GM06990 (cell line): Measurements from ENCODE around the gene MAPRE2.

Experiments
- DNase-seq: peaks from one replicate; pipeline ENCODE4 v3.0.0-alpha.2; 2011; ENCODE audit not compliant: insufficient read length; ENCODE audit errors: extremely low read depth
- H3K27me3 ChIP-seq: replicated peaks from 2 replicates; pipeline ENCODE4 v1.6.0; 2011; ENCODE audit warnings: low read length; ENCODE audit not compliant: control insufficient read depth, insufficient read depth
- H3K36me3 ChIP-seq: 2 replicates; pipeline ENCODE4 v1.5.1; 2011; ENCODE audit warnings: low read length; ENCODE audit not compliant: control insufficient read depth, insufficient read depth
- H3K4me3 ChIP-seq: replicated peaks from 2 replicates; pipeline ENCODE4 v1.5.1; 2011; ENCODE audit warnings: low read depth, mild to moderate bottlenecking, control low read depth, low read length
- CTCF ChIP-seq: IDR thresholded peaks from 2 replicates; pipeline ENCODE4 v1.5.1; 2011; ENCODE audit warnings: low read length, control low read depth, mild to moderate bottlenecking, inconsistent platforms; ENCODE audit not compliant: insufficient read depth, poor library complexity, severe bottlenecking

Gene MAPRE2

GRCh38 chr18:35061336-35061735 is 20.1 kb downstream of the MAPRE2 start:
- Histone ChIP-seq H3K4me3 (no peak overlapping the region), H3K27me3 (no peaks in the 10 kb centered on the region), H3K36me3 (no peaks in the 10 kb centered on the region)
- no peak for TF ChIP-seq CTCF
- DNase-seq, result no peak

GRCh38 chr18:35061804-35062203 is 20.6 kb downstream of the MAPRE2 start:
- no peaks in the 10 kb centered on the region for H3K36me3 ChIP-seq
- TF ChIP-seq CTCF, result no peak
- DNase-seq, result no peak
- no peaks in the 10 kb centered on the region for H3K27me3 ChIP-seq
- no peak overlapping the region for H3K4me3 ChIP-seq

- no peaks in the 10 kb centered on the region for H3K36me3 ChIP-seq
Measured at GRCh38 chr18:35062408-35062807, 21.2 kb downstream of the MAPRE2 start.

GRCh38 chr18:35063875-35064690 is 22.9 kb downstream of the MAPRE2 start:
- H3K27me3 ChIP-seq, result no peaks in the 10 kb centered on the region
- no peaks in the 10 kb centered on the region for H3K36me3 ChIP-seq
- no peak overlapping the region for H3K4me3 ChIP-seq

More at GRCh38 chr18:35062408-35062807, 21.2 kb downstream of the MAPRE2 start:
- TF ChIP-seq CTCF, result no peak
- no peak for DNase-seq
- Histone ChIP-seq H3K4me3 (no peak overlapping the region), H3K27me3 (no peaks in the 10 kb centered on the region)

GRCh38 chr18:35067454-35067853 is 26.2 kb downstream of the MAPRE2 start:
- H3K27me3 ChIP-seq, result no peaks in the 10 kb centered on the region
- no peak for DNase-seq
- no peak overlapping the region for H3K4me3 ChIP-seq
- H3K36me3 ChIP-seq, result no peaks in the 10 kb centered on the region
- no peak for TF ChIP-seq CTCF

More at GRCh38 chr18:35063875-35064690, 22.9 kb downstream of the MAPRE2 start:
- no peak for DNase-seq
- TF ChIP-seq CTCF, result no peak
